H9 (cell line): Measurements from ENCODE around the gene FHL3. TPM values are rescaled to one million over a fixed set of nuclear protein-coding genes. Genes with fewer than 3 reads are reported as not detected.

ENCODE experiments used
- DNase-seq: peaks from one replicate; pipeline ENCODE4 v3.0.0-alpha.2; 2017
- H2AFZ ChIP-seq: one replicate; pipeline ENCODE4 v1.6.1; 2013; ENCODE audit warnings: mild to moderate bottlenecking, low read length, control low read depth, moderate library complexity
- H2AK5ac ChIP-seq: 2 replicates; pipeline ENCODE4 v1.6.1; 2013; ENCODE audit warnings: low read length, control low read depth, mixed read lengths; ENCODE audit not compliant: insufficient read length
- H2BK120ac ChIP-seq: one replicate; pipeline ENCODE4 v1.6.1; 2013; ENCODE audit warnings: low read depth, mild to moderate bottlenecking, low read length, control low read depth, inconsistent platforms; ENCODE audit not compliant: poor library complexity, severe bottlenecking
- H2BK12ac ChIP-seq: 2 replicates; pipeline ENCODE4 v1.6.1; 2013; ENCODE audit warnings: low read length, control low read depth, mixed read lengths, low read depth; ENCODE audit not compliant: insufficient read length
- H2BK15ac ChIP-seq: 2 replicates; pipeline ENCODE4 v1.6.1; 2013; ENCODE audit warnings: low read depth, low read length, control low read depth
- H2BK20ac ChIP-seq: one replicate; pipeline ENCODE4 v1.6.1; 2013; ENCODE audit warnings: low read depth, mild to moderate bottlenecking, low read length, control low read depth, inconsistent platforms; ENCODE audit not compliant: poor library complexity, severe bottlenecking
- H2BK5ac ChIP-seq: 2 replicates; pipeline ENCODE4 v1.6.1; 2013; ENCODE audit warnings: low read length, control low read depth, mixed read lengths; ENCODE audit not compliant: insufficient read length
- H3K14ac ChIP-seq: 2 replicates; pipeline ENCODE4 v1.6.1; 2013; ENCODE audit warnings: low read length, control low read depth; ENCODE audit not compliant: insufficient read depth
- H3K18ac ChIP-seq: 2 replicates; pipeline ENCODE4 v1.6.1; 2013; ENCODE audit warnings: low read depth, mild to moderate bottlenecking, mixed read lengths, low read length, control low read depth; ENCODE audit not compliant: insufficient read length
- H3K23ac ChIP-seq: 2 replicates; pipeline ENCODE4 v1.6.1; 2013; ENCODE audit warnings: low read length, control low read depth, mixed read lengths, low read depth; ENCODE audit not compliant: insufficient read length
- H3K23me2 ChIP-seq: 2 replicates; pipeline ENCODE4 v1.6.1; 2013; ENCODE audit warnings: low read depth, mild to moderate bottlenecking, mixed read lengths, low read length, control low read depth; ENCODE audit not compliant: insufficient read length, poor library complexity, severe bottlenecking
- H3K27ac ChIP-seq: 2 replicates; pipeline ENCODE4 v1.5.1; 2013; ENCODE audit warnings: low read length, control low read depth, mixed read lengths, low read depth; ENCODE audit not compliant: insufficient read length
- H3K27me3 ChIP-seq: 2 replicates; pipeline ENCODE4 v1.6.1; 2013; ENCODE audit warnings: low read length, control low read depth, inconsistent platforms; ENCODE audit not compliant: insufficient read depth
- H3K4ac ChIP-seq: 2 replicates; pipeline ENCODE4 v1.6.1; 2013; ENCODE audit warnings: low read depth, mild to moderate bottlenecking, control low read depth, inconsistent platforms, low read length, moderate library complexity
- H3K4me1 ChIP-seq: 2 replicates; pipeline ENCODE4 v1.6.1; 2013; ENCODE audit warnings: low read length, control low read depth, inconsistent platforms; ENCODE audit not compliant: insufficient read depth
- H3K4me2 ChIP-seq: 2 replicates; pipeline ENCODE4 v1.6.1; 2013; ENCODE audit warnings: low read length, control low read depth, mixed read lengths; ENCODE audit not compliant: insufficient read length, insufficient read depth
- H3K56ac ChIP-seq: 2 replicates; pipeline ENCODE4 v1.6.1; 2013; ENCODE audit warnings: low read depth, mild to moderate bottlenecking, mixed read lengths, low read length, control low read depth; ENCODE audit not compliant: insufficient read length
- H3K79me1 ChIP-seq: 2 replicates; pipeline ENCODE4 v1.6.1; 2013; ENCODE audit warnings: low read depth, mild to moderate bottlenecking, moderate library complexity, low read length, control low read depth, inconsistent platforms; ENCODE audit not compliant: insufficient read depth, poor library complexity, severe bottlenecking
- H3K79me2 ChIP-seq: 2 replicates; pipeline ENCODE4 v1.6.1; 2013; ENCODE audit warnings: low read length, control low read depth, inconsistent platforms; ENCODE audit not compliant: insufficient read depth
- H3K9ac ChIP-seq: 2 replicates; pipeline ENCODE4 v1.6.1; 2013; ENCODE audit warnings: low read length, control low read depth, mixed read lengths; ENCODE audit not compliant: insufficient read length; ENCODE audit errors: extremely low read depth
- H3K9me3 ChIP-seq: one replicate; pipeline ENCODE4 v1.6.1; 2013; ENCODE audit warnings: low read depth, low read length, inconsistent platforms; ENCODE audit not compliant: control insufficient read depth
- H3T11ph ChIP-seq: one replicate; pipeline ENCODE4 v1.6.1; 2013; ENCODE audit warnings: mild to moderate bottlenecking, low read length, control low read depth, inconsistent platforms
- H4K20me1 ChIP-seq: one replicate; pipeline ENCODE4 v1.6.1; 2013; ENCODE audit not compliant: control insufficient read depth, insufficient read length, insufficient read depth
- H4K5ac ChIP-seq: 2 replicates; pipeline ENCODE4 v1.6.1; 2013; ENCODE audit warnings: low read depth, mild to moderate bottlenecking, mixed read lengths, low read length, control low read depth; ENCODE audit not compliant: insufficient read length
- H4K8ac ChIP-seq: replicated peaks from 2 replicates; pipeline ENCODE4 v1.6.1; 2013; ENCODE audit warnings: low read length, control low read depth, mixed read lengths, low read depth; ENCODE audit not compliant: insufficient read length
- H4K91ac ChIP-seq: 2 replicates; pipeline ENCODE4 v1.6.1; 2013; ENCODE audit warnings: low read depth, mild to moderate bottlenecking, moderate library complexity, mixed read lengths, low read length, control low read depth; ENCODE audit not compliant: insufficient read length
- H3K27ac Mint-ChIP-seq, 3 experiments: 2 replicates in 2 of 3; 3 replicates in 1 of 3; pipeline ENCODE4 v1.8.0; 2020 to 2021; ENCODE audit warnings: mixed read lengths in 3 of 3, mild to moderate bottlenecking in 1 of 3, moderate library complexity in 1 of 3
- H3K27me3 Mint-ChIP-seq: 2 replicates; pipeline ENCODE4 v1.8.0; 2021; ENCODE audit warnings: low read depth, mild to moderate bottlenecking, moderate library complexity, mixed read lengths
- H3K36me3 Mint-ChIP-seq, 3 experiments: 2 replicates in 2 of 3; 3 replicates in 1 of 3; pipeline ENCODE4 v1.8.0; 2020 to 2021; ENCODE audit warnings: low read depth in 3 of 3, mixed read lengths in 3 of 3; ENCODE audit not compliant: insufficient read depth in 1 of 3
- H3K4me1 Mint-ChIP-seq, 2 experiments: 2 replicates each; pipeline ENCODE4 v1.8.0; 2020; ENCODE audit warnings: mixed read lengths in 2 of 2
- H3K4me3 Mint-ChIP-seq, 2 experiments: 2 replicates in 1 of 2; 3 replicates in 1 of 2; pipeline ENCODE4 v1.8.0; 2020 to 2021; ENCODE audit warnings: mild to moderate bottlenecking in 2 of 2, mixed read lengths in 2 of 2, moderate library complexity in 1 of 2
- H3K9me3 Mint-ChIP-seq, 2 experiments: 2 replicates in 1 of 2; 3 replicates in 1 of 2; pipeline ENCODE4 v1.8.0; 2020; ENCODE audit warnings: mild to moderate bottlenecking in 2 of 2, mixed read lengths in 2 of 2, moderate library complexity in 1 of 2
- CTCF ChIP-seq: fragments of 200-600 bp; sonication (generic); conservative IDR thresholded peaks from 3 replicates; pipeline ENCODE4 v1.8.0; 2021; ENCODE audit warnings: antibody characterized with exemption, mild to moderate bottlenecking
- WGBS: extraction: QIAGEN DNeasy Blood & Tissue Kit; methylation state at CpG from one replicate; pipeline ENCODE4 v1.1.7; 2013; ENCODE audit warnings: missing lambda C conversion rate, low lambda C conversion rate, mixed read lengths; ENCODE audit not compliant: insufficient read length; ENCODE audit errors: extremely low coverage; 5-methylcytosine and 5-hydroxymethylcytosine counted together
- total RNA-seq: library from RNA; stranded (reverse); gene quantifications from 2 replicates; pipeline ENCODE4 v1.2.1, GENCODE V29; 2021

Gene FHL3
- total RNA-seq, 1 experiment from 2014 or later = 32.8 TPM

- no peak overlapping the region for H3K56ac ChIP-seq
- H3K79me2 ChIP-seq = no peaks in the 10 kb centered on the region; the same call in 1 of the 2 replicates
- H2BK5ac ChIP-seq = no peak overlapping the region
- H3K79me1 ChIP-seq = no peaks in the 10 kb centered on the region
- peaks cover 43 to 54% of the 10 kb centered on the region in 2 experiments for H3K4me1 Mint-ChIP-seq
- H2BK20ac ChIP-seq = no peak overlapping the region
- H3K27ac Mint-ChIP-seq = no peak overlapping the region
- TF ChIP-seq CTCF = peak; percentile 13; the same call in 1 of the 3 replicates
- H4K91ac ChIP-seq = no peak overlapping the region
- no peak overlapping the region; the same call in 1 of the 2 replicates for H3K14ac ChIP-seq
- H3K4ac ChIP-seq = no peak overlapping the region
- no peaks in the 10 kb centered on the region for H4K20me1 ChIP-seq
- H4K5ac ChIP-seq = no peak overlapping the region
- no peak overlapping the region for H3K9ac ChIP-seq
- H3K18ac ChIP-seq = no peak overlapping the region
- peak overlapping the region; percentile 73 to 88 for H3K4me3 Mint-ChIP-seq
- H2AFZ ChIP-seq = no peak overlapping the region
- no peak overlapping the region for H2BK12ac ChIP-seq
- no peak overlapping the region for H2AK5ac ChIP-seq
- peaks cover 14 to 23% (median 21%) of the 10 kb centered on the region in 3 experiments for H3K36me3 Mint-ChIP-seq
- H4K8ac ChIP-seq = no peak overlapping the region
- peak overlapping the region; percentile 47 for H3K4me2 ChIP-seq
- H3K23ac ChIP-seq = no peak overlapping the region
- H3K27me3 Mint-ChIP-seq = peaks cover 56% of the 10 kb centered on the region
- H3K9me3 Mint-ChIP-seq = peaks cover 0 to 2% of the 10 kb centered on the region in 2 experiments; a peak in 1 of 5 replicates
- H2BK15ac ChIP-seq = no peak overlapping the region
- no peaks in the 10 kb centered on the region; the same call in 1 of the 2 replicates for H3K4me1 ChIP-seq
- peaks cover 22% of the 10 kb centered on the region for H3K23me2 ChIP-seq
- DNase-seq = peak; percentile 90
- H3T11ph ChIP-seq = no peak overlapping the region
- H2BK120ac ChIP-seq = no peak overlapping the region
- no peak overlapping the region for H3K27ac ChIP-seq
- H3K9me3 ChIP-seq = no peaks in the 10 kb centered on the region
- no CpG with 5 or more reads among the region's 99 CpGs for WGBS
- peaks cover 10% of the 10 kb centered on the region; the same call in 1 of the 2 replicates for H3K27me3 ChIP-seq
Measured at GRCh38 chr1:38046884-38047602, 41.7 kb upstream of the FHL3 start.
